Measurements from ENCODE around the gene JHY. TPM values are rescaled to one million over a fixed set of nuclear protein-coding genes. Genes with fewer than 3 reads are reported as not detected.
"Not testable (repeated sequence)": the region's sequence is repeated elsewhere in the genome, so short reads cannot be mapped to it uniquely, and the experiment has no call there.

Gene JHY
- total RNA-seq, 1 donor from 2014 or later: 1.6 TPM

DNA sequence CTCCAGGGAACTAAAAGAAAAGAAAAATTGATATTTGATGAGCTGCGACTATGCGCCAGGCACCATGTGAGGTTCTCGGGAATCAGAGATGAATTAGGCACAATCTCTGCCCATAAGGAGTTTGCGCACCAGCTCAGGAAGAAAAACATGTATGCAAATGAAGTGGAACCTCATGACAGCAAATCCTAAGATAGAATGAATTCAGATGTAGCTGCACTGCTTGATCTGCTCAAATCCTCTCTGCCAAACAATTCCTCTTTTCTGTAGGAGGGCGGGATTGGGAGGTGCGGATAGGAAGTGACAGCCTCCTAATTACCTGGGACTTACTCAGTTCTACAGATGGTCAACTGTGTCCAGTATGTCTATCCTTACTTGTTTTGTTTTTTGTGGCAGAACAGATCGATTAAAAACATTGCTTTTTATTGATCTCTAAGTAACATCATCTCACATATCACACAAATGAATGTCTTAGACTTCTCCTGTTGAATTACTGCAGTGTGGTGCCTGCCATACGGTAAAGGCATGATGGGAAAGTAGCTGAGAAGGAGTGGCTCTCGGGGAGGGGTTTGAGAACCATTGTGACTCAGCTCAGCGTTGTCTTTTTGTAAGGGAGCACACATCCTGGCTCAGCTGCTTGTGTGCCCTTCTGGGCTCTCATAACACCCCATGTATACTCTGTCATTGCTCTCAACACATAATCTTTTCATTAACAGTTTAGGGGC is 30.3 kb upstream of the JHY start:
- H3K4me3 ChIP-seq (ENCODE audit: low read length in 3 of 3): no peak overlapping the region
- no peak overlapping the region for H3K27ac ChIP-seq (ENCODE audit: low read depth, low read length)
- H3K9ac ChIP-seq (ENCODE audit: low read depth in 1 of 3, low read length in 3 of 3): no peak overlapping the region
- no peaks in the 10 kb centered on the region for H3K27me3 ChIP-seq (ENCODE audit: control insufficient read depth in 3 of 3, insufficient read depth in 3 of 3, low read length in 3 of 3)
- no peaks in the 10 kb centered on the region for H3K9me3 ChIP-seq (ENCODE audit: control insufficient read depth in 3 of 3, low read length in 3 of 3)
- H3K4me1 ChIP-seq (ENCODE audit: control insufficient read depth in 3 of 3, insufficient read depth in 3 of 3, low read length in 3 of 3): no peaks in the 10 kb centered on the region
- no peaks in the 10 kb centered on the region for H3K36me3 ChIP-seq (ENCODE audit: control insufficient read depth in 3 of 3, insufficient read depth in 3 of 3, low read length in 3 of 3)

DNA sequence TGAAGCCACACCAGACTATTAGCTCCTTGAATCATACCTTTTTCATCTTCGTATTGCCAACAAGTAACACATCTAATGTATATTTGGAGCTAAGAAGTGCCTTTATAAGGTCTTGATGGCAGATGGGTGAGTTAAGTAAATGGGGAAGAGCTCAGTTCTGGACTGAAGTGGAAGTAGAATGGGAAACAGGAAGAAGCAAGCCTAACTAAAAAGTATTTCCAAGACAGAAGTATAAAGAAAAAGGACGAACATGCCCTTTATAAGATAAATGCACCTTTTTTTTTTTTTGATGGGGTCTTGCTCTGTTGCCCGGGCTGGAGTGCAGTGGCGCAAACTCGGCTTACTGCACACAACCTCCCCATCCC is 29.8 kb upstream of the JHY start:
- no peak overlapping the region for H3K27ac ChIP-seq (ENCODE audit: low read depth, low read length)
- H3K36me3 ChIP-seq (ENCODE audit: control insufficient read depth in 3 of 3, insufficient read depth in 3 of 3, low read length in 3 of 3): no peaks in the 10 kb centered on the region
- no peak overlapping the region for H3K4me3 ChIP-seq (ENCODE audit: low read length in 3 of 3)
- no peaks in the 10 kb centered on the region for H3K27me3 ChIP-seq (ENCODE audit: control insufficient read depth in 3 of 3, insufficient read depth in 3 of 3, low read length in 3 of 3)
- no peaks in the 10 kb centered on the region for H3K4me1 ChIP-seq (ENCODE audit: control insufficient read depth in 3 of 3, insufficient read depth in 3 of 3, low read length in 3 of 3)
- no peaks in the 10 kb centered on the region for H3K9me3 ChIP-seq (ENCODE audit: control insufficient read depth in 3 of 3, low read length in 3 of 3)
- H3K9ac ChIP-seq (ENCODE audit: low read depth in 1 of 3, low read length in 3 of 3): no peak overlapping the region

DNA sequence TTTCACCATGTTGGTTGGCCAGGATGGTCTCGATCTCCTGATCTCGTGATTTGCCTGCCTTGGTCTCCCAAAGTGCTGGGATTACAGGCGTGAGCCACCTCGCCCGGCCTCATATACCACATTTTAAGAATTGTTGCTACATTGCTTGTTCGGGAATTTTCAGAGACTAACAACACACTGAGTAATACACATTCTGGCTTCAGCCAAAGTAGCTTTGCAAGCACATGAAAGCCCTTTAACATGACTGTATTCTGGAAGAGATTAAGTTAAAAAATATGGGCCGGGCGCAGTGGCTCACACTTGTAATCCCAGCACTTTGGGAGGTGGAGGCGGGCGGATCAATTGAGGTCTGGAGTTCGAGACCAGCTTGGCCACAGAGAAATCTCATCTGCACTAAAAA is 29.3 kb upstream of the JHY start:
- Histone ChIP-seq H3K36me3 (ENCODE audit: control insufficient read depth in 3 of 3, insufficient read depth in 3 of 3, low read length in 3 of 3) (no peaks in the 10 kb centered on the region), H3K27ac (ENCODE audit: low read depth, low read length) (no peak overlapping the region), H3K9ac (ENCODE audit: low read depth in 1 of 3, low read length in 3 of 3) (no peak overlapping the region), H3K4me3 (ENCODE audit: low read length in 3 of 3) (no peak overlapping the region), H3K4me1 (ENCODE audit: control insufficient read depth in 3 of 3, insufficient read depth in 3 of 3, low read length in 3 of 3) (no peaks in the 10 kb centered on the region), H3K27me3 (ENCODE audit: control insufficient read depth in 3 of 3, insufficient read depth in 3 of 3, low read length in 3 of 3) (no peaks in the 10 kb centered on the region), H3K9me3 (ENCODE audit: control insufficient read depth in 3 of 3, low read length in 3 of 3) (no peaks in the 10 kb centered on the region)

- Histone ChIP-seq H3K9ac (ENCODE audit: low read depth in 1 of 3, low read length in 3 of 3) (no peak overlapping the region), H3K9me3 (ENCODE audit: control insufficient read depth in 3 of 3, low read length in 3 of 3) (no peaks in the 10 kb centered on the region), H3K27ac (ENCODE audit: low read depth, low read length) (no peak overlapping the region), H3K4me1 (ENCODE audit: control insufficient read depth in 3 of 3, insufficient read depth in 3 of 3, low read length in 3 of 3) (no peaks in the 10 kb centered on the region), H3K4me3 (ENCODE audit: low read length in 3 of 3) (no peak overlapping the region), H3K27me3 (ENCODE audit: control insufficient read depth in 3 of 3, insufficient read depth in 3 of 3, low read length in 3 of 3) (no peaks in the 10 kb centered on the region), H3K36me3 (ENCODE audit: control insufficient read depth in 3 of 3, insufficient read depth in 3 of 3, low read length in 3 of 3) (no peaks in the 10 kb centered on the region)
Measured at GRCh38 chr11:122853971-122854446, 28.6 kb upstream of the JHY start.

DNA sequence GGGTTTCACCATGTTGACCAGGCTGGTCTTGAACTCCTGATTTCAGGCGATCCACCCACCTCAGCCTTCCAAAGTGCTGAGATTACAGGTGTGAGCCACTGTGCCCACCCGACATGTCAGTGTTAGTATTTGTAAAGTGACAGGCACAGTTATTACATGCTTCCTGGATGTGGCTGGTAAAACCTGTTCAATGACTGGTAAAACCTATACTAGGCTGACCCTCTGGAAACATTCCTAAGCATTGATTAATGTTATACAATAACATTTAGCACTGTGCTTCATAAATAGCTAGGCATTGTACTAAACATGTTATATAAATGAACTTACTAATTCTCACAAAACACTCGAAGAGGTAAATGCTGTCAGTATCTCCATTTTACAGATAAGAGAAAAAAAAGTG is 20.9 kb upstream of the JHY start:
- Histone ChIP-seq H3K4me3 (ENCODE audit: low read length in 3 of 3) (no peak overlapping the region), H3K4me1 (ENCODE audit: control insufficient read depth in 3 of 3, insufficient read depth in 3 of 3, low read length in 3 of 3) (no peaks in the 10 kb centered on the region), H3K27me3 (ENCODE audit: control insufficient read depth in 3 of 3, insufficient read depth in 3 of 3, low read length in 3 of 3) (peaks cover 3 to 10% (median 8%) of the 10 kb centered on the region in 3 donors), H3K36me3 (ENCODE audit: control insufficient read depth in 3 of 3, insufficient read depth in 3 of 3, low read length in 3 of 3) (no peaks in the 10 kb centered on the region), H3K9me3 (ENCODE audit: control insufficient read depth in 3 of 3, low read length in 3 of 3) (no peaks in the 10 kb centered on the region), H3K9ac (ENCODE audit: low read depth in 1 of 3, low read length in 3 of 3) (no peak overlapping the region), H3K27ac (ENCODE audit: low read depth, low read length) (no peak overlapping the region)

GRCh38 chr11:122862091-122862490 is 20.5 kb upstream of the JHY start:
- Histone ChIP-seq H3K4me1 (ENCODE audit: control insufficient read depth in 3 of 3, insufficient read depth in 3 of 3, low read length in 3 of 3) (no peaks in the 10 kb centered on the region), H3K27ac (ENCODE audit: low read depth, low read length) (no peak overlapping the region), H3K9ac (ENCODE audit: low read depth in 1 of 3, low read length in 3 of 3) (no peak overlapping the region), H3K4me3 (ENCODE audit: low read length in 3 of 3) (no peak overlapping the region), H3K9me3 (ENCODE audit: control insufficient read depth in 3 of 3, low read length in 3 of 3) (no peaks in the 10 kb centered on the region), H3K36me3 (ENCODE audit: control insufficient read depth in 3 of 3, insufficient read depth in 3 of 3, low read length in 3 of 3) (no peaks in the 10 kb centered on the region), H3K27me3 (ENCODE audit: control insufficient read depth in 3 of 3, insufficient read depth in 3 of 3, low read length in 3 of 3) (peaks cover 3 to 10% (median 8%) of the 10 kb centered on the region in 3 donors)

DNA sequence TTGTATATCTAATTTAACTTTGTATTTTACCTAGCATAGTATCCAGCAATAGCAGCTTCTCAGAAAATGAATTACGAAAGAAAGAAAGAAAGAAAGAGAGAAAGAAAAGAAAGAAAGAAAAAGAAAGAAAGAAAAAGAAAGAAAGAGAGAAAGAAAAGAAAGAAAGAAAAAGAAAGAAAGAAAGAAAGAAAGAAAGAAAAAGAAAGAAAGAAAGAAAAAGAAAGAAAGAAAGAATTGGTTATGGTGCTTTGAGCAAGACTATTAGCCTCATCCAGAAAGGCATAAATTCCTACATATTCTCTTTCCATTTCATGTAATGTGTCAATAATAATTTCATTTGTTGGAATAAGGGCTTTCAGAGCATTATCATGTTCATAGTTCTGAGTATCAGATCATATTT is 19.4 kb upstream of the JHY start:
- H3K27me3 ChIP-seq (ENCODE audit: control insufficient read depth in 3 of 3, insufficient read depth in 3 of 3, low read length in 3 of 3): peaks cover 3 to 13% (median 8%) of the 10 kb centered on the region in 3 donors
- H3K36me3 ChIP-seq (ENCODE audit: control insufficient read depth in 3 of 3, insufficient read depth in 3 of 3, low read length in 3 of 3); H3K4me3 ChIP-seq (ENCODE audit: low read length in 3 of 3); H3K9me3 ChIP-seq (ENCODE audit: control insufficient read depth in 3 of 3, low read length in 3 of 3); H3K27ac ChIP-seq (ENCODE audit: low read depth, low read length); H3K4me1 ChIP-seq (ENCODE audit: control insufficient read depth in 3 of 3, insufficient read depth in 3 of 3, low read length in 3 of 3); H3K9ac ChIP-seq (ENCODE audit: low read depth in 1 of 3, low read length in 3 of 3): not testable (repeated sequence)

DNA sequence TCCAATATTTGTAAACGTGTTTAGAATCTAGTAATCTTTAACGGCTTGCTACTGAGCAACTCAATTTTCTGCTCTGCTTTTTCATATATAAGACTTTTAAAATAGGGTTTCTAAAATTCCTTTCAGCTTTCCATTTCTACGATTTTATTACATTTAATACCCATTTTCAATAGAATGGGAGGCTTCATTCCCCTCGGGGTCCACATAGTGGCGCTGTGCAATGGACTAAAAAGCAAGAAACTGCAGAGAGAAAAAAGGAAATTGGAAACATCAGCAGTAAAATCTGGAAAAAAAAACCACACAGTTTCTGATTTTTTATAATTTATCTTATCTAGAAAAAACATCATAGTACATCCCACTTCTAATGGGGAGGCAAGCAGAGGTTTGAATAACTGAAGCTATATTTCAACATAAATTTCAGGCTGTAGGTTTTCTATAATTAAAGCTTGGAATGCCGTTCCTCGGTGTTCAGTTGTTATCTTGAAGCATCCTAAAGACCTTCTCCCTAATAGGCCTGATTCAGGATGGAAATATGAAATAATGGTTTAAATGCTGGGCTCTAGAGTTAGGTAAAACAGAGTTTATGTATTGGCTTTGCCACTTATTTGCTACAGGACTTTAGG is 18.7 kb upstream of the JHY start:
- no peak overlapping the region for H3K9ac ChIP-seq (ENCODE audit: low read depth in 1 of 3, low read length in 3 of 3)
- peaks cover 3 to 16% (median 8%) of the 10 kb centered on the region in 3 donors for H3K27me3 ChIP-seq (ENCODE audit: control insufficient read depth in 3 of 3, insufficient read depth in 3 of 3, low read length in 3 of 3)
- no peak overlapping the region for H3K27ac ChIP-seq (ENCODE audit: low read depth, low read length)
- H3K4me1 ChIP-seq (ENCODE audit: control insufficient read depth in 3 of 3, insufficient read depth in 3 of 3, low read length in 3 of 3): no peaks in the 10 kb centered on the region
- no peak overlapping the region for H3K4me3 ChIP-seq (ENCODE audit: low read length in 3 of 3)
- no peaks in the 10 kb centered on the region for H3K36me3 ChIP-seq (ENCODE audit: control insufficient read depth in 3 of 3, insufficient read depth in 3 of 3, low read length in 3 of 3)
- H3K9me3 ChIP-seq (ENCODE audit: control insufficient read depth in 3 of 3, low read length in 3 of 3): no peaks in the 10 kb centered on the region

GRCh38 chr11:122864386-122865115 is 18.0 kb upstream of the JHY start:
- Histone ChIP-seq H3K4me1 (ENCODE audit: control insufficient read depth in 3 of 3, insufficient read depth in 3 of 3, low read length in 3 of 3) (no peaks in the 10 kb centered on the region), H3K9ac (ENCODE audit: low read depth in 1 of 3, low read length in 3 of 3) (no peak overlapping the region), H3K9me3 (ENCODE audit: control insufficient read depth in 3 of 3, low read length in 3 of 3) (no peaks in the 10 kb centered on the region), H3K27me3 (ENCODE audit: control insufficient read depth in 3 of 3, insufficient read depth in 3 of 3, low read length in 3 of 3) (peaks cover 3 to 16% (median 8%) of the 10 kb centered on the region in 3 donors), H3K4me3 (ENCODE audit: low read length in 3 of 3) (no peak overlapping the region), H3K27ac (ENCODE audit: low read depth, low read length) (no peak overlapping the region), H3K36me3 (ENCODE audit: control insufficient read depth in 3 of 3, insufficient read depth in 3 of 3, low read length in 3 of 3) (no peaks in the 10 kb centered on the region)

- no peak overlapping the region for H3K27ac ChIP-seq (ENCODE audit: low read depth, low read length)
- H3K4me1 ChIP-seq (ENCODE audit: control insufficient read depth in 3 of 3, insufficient read depth in 3 of 3, low read length in 3 of 3): no peaks in the 10 kb centered on the region
- H3K9me3 ChIP-seq (ENCODE audit: control insufficient read depth in 3 of 3, low read length in 3 of 3): no peaks in the 10 kb centered on the region
- H3K36me3 ChIP-seq (ENCODE audit: control insufficient read depth in 3 of 3, insufficient read depth in 3 of 3, low read length in 3 of 3): no peaks in the 10 kb centered on the region
- no peak overlapping the region for H3K9ac ChIP-seq (ENCODE audit: low read depth in 1 of 3, low read length in 3 of 3)
- peaks cover 0 to 9% (median 3%) of the 10 kb centered on the region in 3 donors for H3K27me3 ChIP-seq (ENCODE audit: control insufficient read depth in 3 of 3, insufficient read depth in 3 of 3, low read length in 3 of 3)
- H3K4me3 ChIP-seq (ENCODE audit: low read length in 3 of 3): no peak overlapping the region
Measured at GRCh38 chr11:122869622-122870021, 12.9 kb upstream of the JHY start.

Data from skeletal muscle tissue (tissue), 4 donors.